Measurements from ENCODE around the gene HIPK2. TPM values are rescaled to one million over a fixed set of nuclear protein-coding genes. Genes with fewer than 3 reads are reported as not detected.

HIPK2 gene
- total and polyA plus RNA-seq, 2 experiments from 2014 or later = 23.2 to 47.0 TPM

- peaks cover 46% of the 10 kb centered on the region for H3K36me3 ChIP-seq
- H3K4me3 ChIP-seq = no peak overlapping the region
- H3K4me1 ChIP-seq (ENCODE audit: low read depth) = no peaks in the 10 kb centered on the region
- H3K27me3 ChIP-seq = no peaks in the 10 kb centered on the region
- DNase-seq (ENCODE audit: low read depth in 1 of 2, low spot score in 1 of 2) = peak in 1 of 2 donors; percentile 33
- no peak for TF ChIP-seq CTCF (IDR thresholded peaks at IDR 0.05; ENCODE audit: low read depth, low read length)
- no peaks in the 10 kb centered on the region for H3K9me3 ChIP-seq (ENCODE audit: low read depth)
- no peak overlapping the region for H3K27ac ChIP-seq
These were observed 154.3 kb downstream of the HIPK2 start for GRCh38 chr7:139623518-139623917.

GRCh38 chr7:139620676-139621344 lies 157.0 kb downstream of the HIPK2 start:
- Histone ChIP-seq H3K27me3 (no peaks in the 10 kb centered on the region), H3K4me1 (ENCODE audit: low read depth) (no peaks in the 10 kb centered on the region), H3K9me3 (ENCODE audit: low read depth) (no peaks in the 10 kb centered on the region), H3K36me3 (peaks cover 58% of the 10 kb centered on the region), H3K27ac (no peak overlapping the region), H3K4me3 (no peak overlapping the region)
- peak; percentile 67 for TF ChIP-seq CTCF (IDR thresholded peaks at IDR 0.05; ENCODE audit: low read depth, low read length)
- peak; percentile 25 to 48 for DNase-seq (ENCODE audit: low read depth in 1 of 2, low spot score in 1 of 2)

- TF ChIP-seq CTCF (IDR thresholded peaks at IDR 0.05; ENCODE audit: low read depth, low read length) = no peak
- Histone ChIP-seq H3K27me3 (no peaks in the 10 kb centered on the region), H3K36me3 (peaks cover 60% of the 10 kb centered on the region), H3K4me1 (ENCODE audit: low read depth) (no peaks in the 10 kb centered on the region), H3K9me3 (ENCODE audit: low read depth) (no peaks in the 10 kb centered on the region), H3K4me3 (no peak overlapping the region), H3K27ac (no peak overlapping the region)
- DNase-seq (ENCODE audit: low read depth in 1 of 2, low spot score in 1 of 2) = peak in 1 of 2 donors; percentile 72
These were observed 158.5 kb downstream of the HIPK2 start for GRCh38 chr7:139619367-139619657.

- H3K4me3 ChIP-seq = no peak overlapping the region
- no peak overlapping the region for H3K27ac ChIP-seq
- TF ChIP-seq CTCF (IDR thresholded peaks at IDR 0.05; ENCODE audit: low read depth, low read length) = peak; percentile 49
- no peaks in the 10 kb centered on the region for H3K27me3 ChIP-seq
- peak; percentile 48 to 55 for DNase-seq (ENCODE audit: low read depth in 1 of 2, low spot score in 1 of 2)
- no peaks in the 10 kb centered on the region for H3K4me1 ChIP-seq (ENCODE audit: low read depth)
- peaks cover 59% of the 10 kb centered on the region for H3K36me3 ChIP-seq
- no peaks in the 10 kb centered on the region for H3K9me3 ChIP-seq (ENCODE audit: low read depth)
These were observed 159.1 kb downstream of the HIPK2 start for GRCh38 chr7:139618482-139619366.

- no peaks in the 10 kb centered on the region for H3K27me3 ChIP-seq
- H3K27ac ChIP-seq = no peak overlapping the region
- no peaks in the 10 kb centered on the region for H3K4me1 ChIP-seq (ENCODE audit: low read depth)
- H3K36me3 ChIP-seq = peaks cover 72% of the 10 kb centered on the region
- H3K9me3 ChIP-seq (ENCODE audit: low read depth) = no peaks in the 10 kb centered on the region
- H3K4me3 ChIP-seq = no peak overlapping the region
- no peak for TF ChIP-seq CTCF (IDR thresholded peaks at IDR 0.05; ENCODE audit: low read depth, low read length)
- no peak for DNase-seq (ENCODE audit: low read depth in 1 of 2, low spot score in 1 of 2)
These were observed 160.7 kb downstream of the HIPK2 start for GRCh38 chr7:139617074-139617473.
